ENCODE results near the gene TCF3.
"Not testable (repeated sequence)": the region's sequence is repeated elsewhere in the genome, so short reads cannot be mapped to it uniquely, and the experiment has no call there.

TCF3 gene

DNA sequence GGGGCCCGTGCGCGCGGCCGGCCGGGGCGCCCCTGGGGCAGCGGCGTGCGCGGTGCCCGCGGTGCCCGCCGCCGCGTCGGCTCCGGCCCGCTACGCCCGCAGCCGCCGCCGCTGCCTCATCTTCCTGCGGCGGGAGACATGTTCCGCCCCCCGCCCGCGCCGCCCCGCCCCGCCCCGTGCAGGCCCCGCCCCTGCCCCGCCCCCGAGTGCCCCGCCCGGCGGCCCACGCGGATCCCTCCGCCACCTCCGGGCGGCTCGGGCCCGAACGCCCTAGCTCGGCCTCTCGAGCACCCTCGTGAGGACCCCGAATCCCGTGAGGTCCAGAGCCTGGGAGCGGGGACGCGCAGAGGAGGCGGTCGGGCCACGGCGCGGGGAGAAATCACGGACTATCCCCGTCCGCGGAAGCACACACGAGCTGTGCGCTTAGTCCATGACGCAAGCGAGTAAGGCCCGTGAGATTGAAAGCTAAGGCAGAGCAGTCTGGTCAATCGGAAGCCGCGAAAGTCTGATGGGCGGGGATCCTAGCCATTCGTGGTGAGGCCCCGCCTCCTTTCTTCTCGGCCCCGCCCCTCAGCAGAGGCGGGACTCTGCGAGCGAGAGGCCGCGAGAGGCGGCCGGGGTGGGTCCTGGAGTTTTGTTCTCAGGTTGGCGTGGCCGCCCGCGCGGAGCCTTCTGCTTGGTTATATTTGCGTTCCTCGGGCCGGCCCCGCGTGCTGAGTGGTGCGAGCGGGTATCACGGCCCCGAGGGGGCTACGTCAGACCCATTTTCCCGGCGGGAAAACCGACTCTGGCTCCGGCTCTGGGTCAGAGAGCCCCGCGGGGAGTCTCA is at the start of gene TCF3:
TSS of gene TCF3 (minus strand) at position 145 of the 829 bp plus-strand sequence. CDS start 2,367 bp downstream, outside the sequence.
- Histone ChIP-seq H3K4me1 (ENCODE audit: insufficient read depth, low read length) (peaks cover 3% of the 10 kb centered on the region; the same call in 1 of the 2 replicates), H3K27ac (ENCODE audit: low read length) (peak within 1 kb of the TSS; percentile 88), H3K9ac (ENCODE audit: low read depth, low read length) (peak within 1 kb of the TSS; percentile 96), H3K27me3 (ENCODE audit: insufficient read depth, low read length) (no peaks in the 10 kb centered on the region; the same call in 1 of the 2 replicates), H3K36me3 (ENCODE audit: insufficient read depth, low read depth, low read length) (peaks cover 26% of the 10 kb centered on the region), H3K4me3 (ENCODE audit: low read length) (peak within 1 kb of the TSS; percentile 77), H3K9me3 (ENCODE audit: insufficient read depth, low read depth, low read length) (no peaks in the 10 kb centered on the region)

DNA sequence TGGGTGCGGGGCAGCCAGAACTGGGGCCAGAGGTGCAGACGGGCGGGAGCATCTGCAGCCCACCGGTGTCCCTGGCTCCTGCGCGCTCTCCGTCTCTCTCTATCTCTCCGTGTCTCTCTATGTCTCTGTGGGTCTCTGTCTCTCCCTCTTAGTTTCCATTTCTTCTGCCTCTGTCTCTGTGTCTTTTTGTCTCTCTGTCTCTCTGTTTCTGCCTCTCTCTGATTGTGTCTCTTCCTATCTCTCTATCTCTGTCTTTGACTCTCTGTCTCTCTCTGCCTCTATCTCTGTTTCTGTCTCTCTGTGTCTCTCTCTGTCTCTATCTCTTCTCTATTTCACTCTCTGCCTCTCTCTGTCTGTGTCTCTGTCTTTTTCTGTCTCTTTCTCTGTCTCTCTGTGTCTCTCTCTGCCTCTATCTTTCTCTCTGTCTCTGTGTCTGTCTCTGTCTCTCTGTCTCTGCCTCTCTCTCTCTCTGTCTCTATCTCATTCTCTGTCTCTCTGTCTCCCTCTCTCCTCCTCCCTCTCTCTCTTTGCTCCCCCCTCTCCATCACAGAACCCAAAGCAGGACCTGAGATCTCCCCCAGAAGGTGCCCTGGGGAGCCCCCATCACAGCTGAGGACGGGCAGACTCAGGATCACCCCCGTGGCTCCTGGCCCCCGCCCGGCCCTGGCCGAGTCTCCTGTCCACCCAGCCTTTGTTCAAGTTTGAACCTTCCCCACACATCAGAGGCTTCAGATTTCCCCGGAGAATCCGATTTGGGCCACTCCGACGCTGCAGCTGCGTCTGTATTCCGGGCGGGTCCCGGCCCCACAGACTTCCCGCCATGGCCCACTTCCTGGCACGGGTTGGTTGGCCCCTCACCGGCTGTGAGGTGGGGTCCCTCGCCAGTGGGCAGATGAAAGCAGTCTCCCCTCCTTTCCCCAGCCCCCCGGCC is 48.6 kb upstream of the TCF3 start:
- Histone ChIP-seq H3K9ac (ENCODE audit: low read depth, low read length) (no peak overlapping the region), H3K36me3 (ENCODE audit: insufficient read depth, low read depth, low read length) (no peaks in the 10 kb centered on the region), H3K27ac (ENCODE audit: low read length) (no peak overlapping the region), H3K4me3 (ENCODE audit: low read length) (no peak overlapping the region), H3K9me3 (ENCODE audit: insufficient read depth, low read depth, low read length) (no peaks in the 10 kb centered on the region), H3K27me3 (ENCODE audit: insufficient read depth, low read length) (peaks cover 16% of the 10 kb centered on the region), H3K4me1 (ENCODE audit: insufficient read depth, low read length) (no peaks in the 10 kb centered on the region)

DNA sequence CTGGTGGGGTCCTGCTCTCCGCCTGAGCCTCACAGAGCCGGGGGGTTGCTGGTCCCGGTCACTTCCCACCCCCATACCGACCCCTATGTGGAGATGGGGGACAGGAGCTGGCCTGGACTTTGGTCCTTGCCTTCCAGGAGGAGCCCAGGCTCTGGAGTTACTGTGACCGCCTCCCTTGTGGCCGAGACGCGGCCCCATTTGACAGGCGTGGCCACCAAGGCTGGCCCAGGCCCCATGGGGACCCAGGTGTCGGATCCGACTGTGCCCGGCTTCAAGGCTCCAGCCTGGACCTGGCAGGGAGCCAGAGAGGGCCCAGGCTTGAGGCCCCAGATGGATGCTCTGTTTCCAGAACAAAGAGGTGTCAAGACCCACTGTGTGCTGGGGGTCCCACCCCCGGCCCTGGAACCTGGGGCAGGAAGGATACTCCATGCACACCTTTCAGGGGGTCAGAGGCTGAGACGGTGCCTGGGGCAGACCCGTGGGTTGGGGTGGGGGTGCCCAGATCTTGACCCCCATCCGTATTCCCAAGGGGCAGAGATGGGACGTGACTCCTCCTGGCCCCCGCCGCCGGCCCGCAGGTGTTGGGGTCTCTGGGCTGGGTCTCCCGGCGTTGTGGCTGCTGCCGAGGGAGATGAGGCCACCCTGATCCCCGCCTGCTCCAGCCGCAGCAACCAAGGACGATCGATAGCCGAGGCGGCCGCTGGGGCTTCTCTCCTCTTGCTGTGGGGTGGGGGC is 47.8 kb upstream of the TCF3 start:
- Histone ChIP-seq H3K36me3 (ENCODE audit: insufficient read depth, low read depth, low read length) (no peaks in the 10 kb centered on the region), H3K9ac (ENCODE audit: low read depth, low read length) (no peak overlapping the region), H3K9me3 (ENCODE audit: insufficient read depth, low read depth, low read length) (no peaks in the 10 kb centered on the region), H3K27me3 (ENCODE audit: insufficient read depth, low read length) (peaks cover 16% of the 10 kb centered on the region), H3K4me1 (ENCODE audit: insufficient read depth, low read length) (no peaks in the 10 kb centered on the region), H3K27ac (ENCODE audit: low read length) (no peak overlapping the region), H3K4me3 (ENCODE audit: low read length) (no peak overlapping the region)

DNA sequence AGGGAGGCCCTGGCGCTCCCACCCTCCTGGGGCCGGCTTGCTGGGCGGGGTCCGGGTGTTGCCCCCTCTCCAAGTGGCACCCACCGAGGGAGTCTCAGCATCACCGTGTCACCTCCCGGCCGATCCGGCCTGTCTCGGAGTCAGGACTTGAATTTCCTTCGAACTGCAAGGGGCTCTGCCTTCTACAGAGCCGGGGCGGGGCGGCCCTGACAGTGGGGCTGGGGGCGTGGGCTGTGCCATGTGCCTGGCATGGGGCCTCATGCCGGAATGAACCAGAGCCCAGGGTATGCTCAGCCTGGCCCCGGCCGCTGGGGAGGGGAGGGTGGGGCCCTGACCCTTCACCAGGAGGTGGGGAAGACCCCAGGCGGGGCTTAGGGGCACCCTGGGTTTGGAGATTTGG is 47.0 kb upstream of the TCF3 start:
- no peak overlapping the region for H3K9ac ChIP-seq (ENCODE audit: low read depth, low read length)
- no peaks in the 10 kb centered on the region for H3K4me1 ChIP-seq (ENCODE audit: insufficient read depth, low read length)
- H3K36me3 ChIP-seq (ENCODE audit: insufficient read depth, low read depth, low read length): no peaks in the 10 kb centered on the region
- no peak overlapping the region for H3K4me3 ChIP-seq (ENCODE audit: low read length)
- H3K9me3 ChIP-seq (ENCODE audit: insufficient read depth, low read depth, low read length): no peaks in the 10 kb centered on the region
- H3K27ac ChIP-seq (ENCODE audit: low read length): no peak overlapping the region
- peaks cover 18% of the 10 kb centered on the region for H3K27me3 ChIP-seq (ENCODE audit: insufficient read depth, low read length)

DNA sequence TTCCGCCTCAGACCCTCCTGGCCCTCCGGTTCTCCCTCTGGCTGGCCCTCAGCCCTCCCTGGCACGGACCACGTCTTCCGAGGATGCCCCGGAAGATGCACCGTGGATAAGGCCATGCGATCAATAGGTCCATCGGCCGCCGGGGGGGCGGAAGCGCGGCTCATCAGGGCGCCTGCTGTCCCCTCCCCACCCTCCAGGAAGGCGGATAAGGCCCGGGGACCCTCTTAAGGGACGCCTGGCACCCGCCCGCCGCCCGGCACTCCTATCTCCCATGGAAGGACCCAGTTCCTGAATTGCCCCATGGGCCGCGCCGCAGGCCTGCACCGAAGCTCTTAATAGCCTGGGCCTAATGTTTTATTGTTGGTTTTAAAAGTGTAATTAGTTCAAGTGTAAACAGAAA is 46.2 kb upstream of the TCF3 start:
- H3K4me1 ChIP-seq (ENCODE audit: insufficient read depth, low read length): no peaks in the 10 kb centered on the region
- H3K9me3 ChIP-seq (ENCODE audit: insufficient read depth, low read depth, low read length): no peaks in the 10 kb centered on the region
- no peak overlapping the region for H3K4me3 ChIP-seq (ENCODE audit: low read length)
- H3K9ac ChIP-seq (ENCODE audit: low read depth, low read length): no peak overlapping the region
- no peak overlapping the region for H3K27ac ChIP-seq (ENCODE audit: low read length)
- peaks cover 24% of the 10 kb centered on the region for H3K27me3 ChIP-seq (ENCODE audit: insufficient read depth, low read length)
- H3K36me3 ChIP-seq (ENCODE audit: insufficient read depth, low read depth, low read length): no peaks in the 10 kb centered on the region

DNA sequence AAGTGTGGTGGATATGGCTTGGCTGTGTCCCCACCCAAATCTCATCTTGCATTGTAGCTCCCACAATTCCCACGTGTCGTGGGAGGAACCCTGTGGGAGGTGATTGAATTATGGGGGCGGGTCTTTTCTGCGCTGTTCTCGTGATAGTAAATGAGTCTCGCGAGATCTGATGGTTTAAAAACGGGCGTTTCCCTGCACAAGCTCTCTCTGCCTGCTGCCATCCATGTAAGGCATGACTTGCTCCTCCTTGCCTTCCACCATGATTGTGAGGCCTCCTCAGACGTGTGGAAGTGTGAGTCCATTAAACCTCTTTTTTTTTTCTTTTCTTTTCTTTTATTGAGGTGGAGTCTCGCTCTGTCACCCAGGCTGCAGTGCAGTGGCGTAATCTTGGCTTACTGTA is 43.1 kb upstream of the TCF3 start:
- H3K36me3 ChIP-seq (ENCODE audit: insufficient read depth, low read depth, low read length): not testable (repeated sequence)
- peaks cover 42% of the 10 kb centered on the region for H3K27me3 ChIP-seq (ENCODE audit: insufficient read depth, low read length)

DNA sequence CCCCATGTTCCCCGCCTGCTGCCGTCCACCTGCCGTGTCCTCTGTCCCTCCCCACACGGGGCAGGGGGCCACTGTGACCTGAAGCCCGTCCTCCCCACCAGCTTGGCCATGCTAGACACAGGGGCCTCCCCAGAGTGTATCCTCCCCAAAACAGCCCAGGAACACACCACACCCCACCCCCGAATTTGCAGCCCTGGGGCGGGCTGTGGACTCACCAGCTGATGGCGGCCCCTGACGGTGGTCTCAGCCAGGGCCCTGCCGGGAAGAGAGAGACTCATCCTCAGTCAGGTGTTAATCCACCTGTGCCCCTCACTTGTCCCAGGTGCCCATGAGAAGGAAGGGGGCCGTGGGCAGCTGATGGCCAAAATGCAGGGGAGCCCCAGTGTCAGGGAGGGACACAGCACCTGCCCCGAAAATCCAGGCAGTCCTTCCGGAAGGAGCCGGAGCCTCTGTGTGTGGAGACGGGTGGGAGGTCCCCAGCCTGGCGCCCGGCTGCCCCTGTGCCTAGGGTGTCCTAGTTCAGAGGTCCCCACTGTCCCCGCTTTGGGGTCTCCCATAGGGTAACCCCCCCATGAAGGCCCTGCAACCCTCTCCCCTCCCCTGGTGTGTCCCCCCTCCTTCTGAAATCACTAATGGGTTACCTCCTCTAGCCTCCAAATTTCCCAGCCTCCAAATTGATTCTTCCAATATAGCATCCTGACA is 39.3 kb upstream of the TCF3 start:
- Histone ChIP-seq H3K4me3 (ENCODE audit: low read length) (no peak overlapping the region), H3K27me3 (ENCODE audit: insufficient read depth, low read length) (peaks cover 53% of the 10 kb centered on the region), H3K9me3 (ENCODE audit: insufficient read depth, low read depth, low read length) (no peaks in the 10 kb centered on the region), H3K9ac (ENCODE audit: low read depth, low read length) (no peak overlapping the region), H3K36me3 (ENCODE audit: insufficient read depth, low read depth, low read length) (no peaks in the 10 kb centered on the region), H3K4me1 (ENCODE audit: insufficient read depth, low read length) (no peaks in the 10 kb centered on the region), H3K27ac (ENCODE audit: low read length) (no peak overlapping the region)

More for the DNA sequence above, 43.1 kb upstream of the TCF3 start:
- H3K9me3 ChIP-seq (ENCODE audit: insufficient read depth, low read depth, low read length); H3K4me1 ChIP-seq (ENCODE audit: insufficient read depth, low read length); H3K27ac ChIP-seq (ENCODE audit: low read length); H3K4me3 ChIP-seq (ENCODE audit: low read length); H3K9ac ChIP-seq (ENCODE audit: low read depth, low read length): not testable (repeated sequence)

DNA sequence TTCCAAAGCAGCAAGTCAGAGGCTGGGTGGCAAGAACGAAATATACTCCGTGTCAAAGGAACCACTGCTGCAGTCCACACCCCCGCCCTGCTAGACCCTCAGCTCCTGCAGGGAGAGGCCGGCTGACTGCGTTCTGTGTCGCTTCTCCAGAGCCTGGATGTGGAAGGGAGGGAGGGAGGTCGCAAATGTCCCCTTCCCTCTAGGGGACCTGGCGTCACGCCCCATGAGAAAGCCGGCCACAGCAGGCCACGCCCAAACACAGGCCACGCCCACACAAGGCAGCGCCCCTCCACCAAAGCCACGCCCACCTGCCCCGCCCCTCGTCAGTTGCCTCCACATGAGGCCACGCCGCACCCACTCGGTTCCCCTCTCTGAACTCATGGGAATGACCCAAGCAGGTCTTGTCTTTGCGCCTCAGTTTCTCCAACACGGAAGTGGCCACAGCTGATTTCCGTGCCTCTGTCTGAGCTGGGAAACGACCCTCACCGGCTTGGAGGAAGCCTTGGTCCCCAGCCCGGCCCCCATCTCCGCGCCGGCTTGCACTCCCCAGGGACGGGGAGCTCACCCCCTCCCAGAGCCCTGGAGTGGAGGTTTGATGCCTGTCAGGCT is 38.4 kb upstream of the TCF3 start:
- Histone ChIP-seq H3K4me3 (ENCODE audit: low read length) (peak overlapping the region; percentile 56), H3K9me3 (ENCODE audit: insufficient read depth, low read depth, low read length) (no peaks in the 10 kb centered on the region), H3K9ac (ENCODE audit: low read depth, low read length) (no peak overlapping the region), H3K27me3 (ENCODE audit: insufficient read depth, low read length) (peaks cover 53% of the 10 kb centered on the region), H3K4me1 (ENCODE audit: insufficient read depth, low read length) (no peaks in the 10 kb centered on the region), H3K27ac (ENCODE audit: low read length) (no peak overlapping the region), H3K36me3 (ENCODE audit: insufficient read depth, low read depth, low read length) (no peaks in the 10 kb centered on the region)

DNA sequence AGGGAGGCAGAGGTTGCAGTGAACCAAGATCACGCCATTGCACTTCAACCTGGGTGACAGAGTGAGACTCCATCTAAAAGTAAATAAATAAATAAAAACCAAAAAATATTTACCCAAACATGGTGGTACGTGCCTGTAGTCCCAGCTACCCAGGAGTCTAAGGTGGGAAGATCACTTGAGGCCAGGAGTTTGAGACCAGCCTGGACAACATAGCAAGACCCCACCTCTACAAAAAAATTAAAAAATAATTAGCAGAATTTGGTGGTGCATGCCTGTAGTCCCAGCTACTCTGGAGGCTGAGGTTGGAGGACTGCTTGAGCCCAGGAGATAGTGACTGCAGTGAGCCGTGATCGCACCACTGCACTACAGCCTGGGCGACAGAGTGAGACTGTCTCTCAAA is 33.4 kb upstream of the TCF3 start:
- H3K9ac ChIP-seq (ENCODE audit: low read depth, low read length); H3K4me1 ChIP-seq (ENCODE audit: insufficient read depth, low read length); H3K36me3 ChIP-seq (ENCODE audit: insufficient read depth, low read depth, low read length); H3K4me3 ChIP-seq (ENCODE audit: low read length); H3K9me3 ChIP-seq (ENCODE audit: insufficient read depth, low read depth, low read length); H3K27ac ChIP-seq (ENCODE audit: low read length): not testable (repeated sequence)
- H3K27me3 ChIP-seq (ENCODE audit: insufficient read depth, low read length): peaks cover 32% of the 10 kb centered on the region

DNA sequence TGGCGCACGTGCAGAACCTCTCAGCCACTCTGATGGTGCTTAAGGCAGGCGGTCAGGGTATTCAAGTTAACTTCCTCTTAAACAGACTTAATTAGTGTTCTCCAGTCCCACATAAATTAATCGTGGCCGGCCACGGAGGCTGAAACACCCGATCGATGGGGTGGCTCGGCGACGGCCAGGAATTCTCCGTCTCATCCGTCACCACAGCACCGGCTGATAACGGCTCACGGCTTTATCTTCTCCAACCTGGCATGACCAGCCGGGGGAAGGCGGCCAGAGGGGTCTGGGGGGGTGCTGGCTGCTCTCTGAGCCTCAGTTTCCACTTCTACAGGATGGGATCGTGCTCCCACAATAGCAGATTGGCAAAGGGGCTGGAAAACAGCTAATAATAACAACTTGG is 32.6 kb upstream of the TCF3 start:
- Histone ChIP-seq H3K9ac (ENCODE audit: low read depth, low read length) (no peak overlapping the region), H3K36me3 (ENCODE audit: insufficient read depth, low read depth, low read length) (no peaks in the 10 kb centered on the region), H3K9me3 (ENCODE audit: insufficient read depth, low read depth, low read length) (no peaks in the 10 kb centered on the region), H3K27me3 (ENCODE audit: insufficient read depth, low read length) (peaks cover 25% of the 10 kb centered on the region), H3K27ac (ENCODE audit: low read length) (no peak overlapping the region), H3K4me3 (ENCODE audit: low read length) (no peak overlapping the region), H3K4me1 (ENCODE audit: insufficient read depth, low read length) (no peaks in the 10 kb centered on the region)

DNA sequence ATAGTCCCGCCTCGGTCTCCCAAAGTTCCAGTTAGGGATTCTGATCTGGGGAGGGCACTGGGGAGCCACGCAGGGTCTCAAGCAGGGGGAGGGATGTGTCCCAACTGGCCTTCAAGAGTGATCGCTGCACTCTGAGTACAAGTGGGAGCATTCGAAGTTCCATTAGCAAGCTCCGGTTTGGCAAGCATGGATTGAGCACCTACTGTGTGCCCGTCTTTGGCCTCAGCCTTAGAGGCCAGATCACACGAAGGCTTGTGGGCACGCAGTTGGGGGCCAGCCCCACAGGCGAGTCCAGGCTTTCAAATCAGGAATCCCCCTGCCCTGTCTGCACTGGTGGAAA is 32.1 kb upstream of the TCF3 start:
- Histone ChIP-seq H3K27me3 (ENCODE audit: insufficient read depth, low read length) (peaks cover 25% of the 10 kb centered on the region), H3K27ac (ENCODE audit: low read length) (no peak overlapping the region), H3K4me3 (ENCODE audit: low read length) (no peak overlapping the region), H3K4me1 (ENCODE audit: insufficient read depth, low read length) (no peaks in the 10 kb centered on the region), H3K9ac (ENCODE audit: low read depth, low read length) (no peak overlapping the region), H3K36me3 (ENCODE audit: insufficient read depth, low read depth, low read length) (no peaks in the 10 kb centered on the region), H3K9me3 (ENCODE audit: insufficient read depth, low read depth, low read length) (no peaks in the 10 kb centered on the region)

Data from iPS-20b (cell line).